MM.1S (cell line): ENCODE results near the gene GARIN5A.

ENCODE experiments used
- EZH2 ChIP-seq: fragments of 300-600 bp; sonication (generic); optimal IDR thresholded peaks from 2 replicates; pipeline ENCODE3; 2017; ENCODE audit warnings: low read depth, mild to moderate bottlenecking, antibody characterized with exemption, low read length, mixed read lengths
- TF ChIP-seq, protein P1 (sequence below): fragments of 300-600 bp; sonication (generic); IDR thresholded peaks from 2 replicates; pipeline ENCODE4 v1.5.1; 2016; ENCODE audit warnings: antibody characterized with exemption, low read length, mixed read lengths

DNA sequence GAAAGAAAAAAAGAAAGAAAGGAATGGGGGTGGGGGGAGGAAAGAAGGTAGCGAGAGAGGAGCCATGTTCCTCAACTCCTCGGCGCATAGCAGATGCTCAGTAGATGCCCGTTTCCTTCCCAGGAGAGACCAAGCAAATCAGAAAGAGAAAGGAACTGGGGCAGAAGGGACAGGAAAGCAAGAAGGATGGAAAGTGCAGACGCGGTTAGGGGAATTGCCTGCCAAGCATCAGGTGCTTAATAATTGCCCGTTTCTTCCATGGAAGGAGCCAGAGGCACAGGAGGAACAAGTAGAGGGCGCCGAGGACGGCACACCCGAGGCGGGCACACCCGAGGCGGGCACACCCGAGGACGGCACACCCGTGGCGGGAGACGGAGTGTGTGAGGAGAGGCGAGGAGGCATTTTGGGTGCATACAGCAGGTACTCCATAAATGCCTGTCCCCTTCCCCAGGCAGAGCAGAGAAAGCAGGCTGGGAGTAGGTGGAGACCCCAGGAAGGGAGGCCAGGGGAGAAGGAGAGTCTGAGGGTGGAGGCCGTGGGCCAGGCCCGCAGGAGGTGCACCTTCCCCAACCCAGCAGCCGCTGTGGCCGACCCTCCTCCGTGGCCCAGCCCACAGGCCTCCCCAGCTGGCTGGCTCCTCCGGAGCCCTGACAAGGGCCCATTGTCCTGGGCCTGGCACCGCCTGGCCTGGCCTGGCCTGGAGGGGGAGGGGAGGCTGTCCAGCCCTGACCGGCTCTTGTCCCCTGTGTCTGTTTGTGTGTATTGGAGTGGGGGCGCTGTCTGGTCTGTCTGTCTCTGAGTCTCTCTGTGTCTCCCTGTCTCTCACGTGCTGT, 19.8 kb upstream of the GARIN5A start:
- TF ChIP-seq, protein P1, sequence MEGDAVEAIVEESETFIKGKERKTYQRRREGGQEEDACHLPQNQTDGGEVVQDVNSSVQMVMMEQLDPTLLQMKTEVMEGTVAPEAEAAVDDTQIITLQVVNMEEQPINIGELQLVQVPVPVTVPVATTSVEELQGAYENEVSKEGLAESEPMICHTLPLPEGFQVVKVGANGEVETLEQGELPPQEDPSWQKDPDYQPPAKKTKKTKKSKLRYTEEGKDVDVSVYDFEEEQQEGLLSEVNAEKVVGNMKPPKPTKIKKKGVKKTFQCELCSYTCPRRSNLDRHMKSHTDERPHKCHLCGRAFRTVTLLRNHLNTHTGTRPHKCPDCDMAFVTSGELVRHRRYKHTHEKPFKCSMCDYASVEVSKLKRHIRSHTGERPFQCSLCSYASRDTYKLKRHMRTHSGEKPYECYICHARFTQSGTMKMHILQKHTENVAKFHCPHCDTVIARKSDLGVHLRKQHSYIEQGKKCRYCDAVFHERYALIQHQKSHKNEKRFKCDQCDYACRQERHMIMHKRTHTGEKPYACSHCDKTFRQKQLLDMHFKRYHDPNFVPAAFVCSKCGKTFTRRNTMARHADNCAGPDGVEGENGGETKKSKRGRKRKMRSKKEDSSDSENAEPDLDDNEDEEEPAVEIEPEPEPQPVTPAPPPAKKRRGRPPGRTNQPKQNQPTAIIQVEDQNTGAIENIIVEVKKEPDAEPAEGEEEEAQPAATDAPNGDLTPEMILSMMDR, result no peak
- no peak for TF ChIP-seq EZH2
